GM12864 (cell line): ENCODE measurements around the gene BAIAP2L1.
A peak's percentile ranks its signal among the peaks of the same experiment; 100 is the strongest.

Experiments
- DNase-seq: peaks from one replicate; pipeline ENCODE4 v3.0.0-alpha.2; 2011; ENCODE audit warnings: low read depth
- H3K4me3 ChIP-seq: 2 replicates; pipeline ENCODE4 v1.5.1; 2011; ENCODE audit warnings: mild to moderate bottlenecking, low read depth, low read length, control low read depth
- TF ChIP-seq, protein P1 (sequence below): IDR thresholded peaks from 2 replicates; pipeline ENCODE4 v1.5.1; 2011; ENCODE audit warnings: low read depth, mild to moderate bottlenecking, moderate library complexity, low read length, control low read depth, inconsistent platforms; ENCODE audit errors: missing control alignments

BAIAP2L1 gene

DNA sequence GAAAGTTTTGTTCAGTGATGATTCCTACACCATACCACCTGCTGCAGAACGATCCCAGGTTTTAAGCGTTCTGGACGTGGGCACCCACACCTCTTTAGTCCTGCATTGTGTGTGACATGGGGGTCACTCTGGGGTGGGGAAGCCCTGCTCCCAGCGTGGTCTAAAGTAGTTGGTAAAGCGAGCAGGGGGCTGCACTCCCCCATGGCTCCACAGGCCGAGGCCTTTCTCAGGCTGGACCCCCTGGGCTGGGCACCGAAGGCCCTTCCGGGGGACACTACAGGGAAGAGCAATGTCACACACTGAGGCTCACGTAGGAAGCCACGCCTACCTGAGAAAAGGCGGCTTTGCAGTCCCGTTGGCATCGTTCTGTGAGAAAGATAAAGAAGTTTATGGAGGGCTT is 107.1 kb downstream of the BAIAP2L1 start:
- no peak for DNase-seq
- TF ChIP-seq, protein P1, sequence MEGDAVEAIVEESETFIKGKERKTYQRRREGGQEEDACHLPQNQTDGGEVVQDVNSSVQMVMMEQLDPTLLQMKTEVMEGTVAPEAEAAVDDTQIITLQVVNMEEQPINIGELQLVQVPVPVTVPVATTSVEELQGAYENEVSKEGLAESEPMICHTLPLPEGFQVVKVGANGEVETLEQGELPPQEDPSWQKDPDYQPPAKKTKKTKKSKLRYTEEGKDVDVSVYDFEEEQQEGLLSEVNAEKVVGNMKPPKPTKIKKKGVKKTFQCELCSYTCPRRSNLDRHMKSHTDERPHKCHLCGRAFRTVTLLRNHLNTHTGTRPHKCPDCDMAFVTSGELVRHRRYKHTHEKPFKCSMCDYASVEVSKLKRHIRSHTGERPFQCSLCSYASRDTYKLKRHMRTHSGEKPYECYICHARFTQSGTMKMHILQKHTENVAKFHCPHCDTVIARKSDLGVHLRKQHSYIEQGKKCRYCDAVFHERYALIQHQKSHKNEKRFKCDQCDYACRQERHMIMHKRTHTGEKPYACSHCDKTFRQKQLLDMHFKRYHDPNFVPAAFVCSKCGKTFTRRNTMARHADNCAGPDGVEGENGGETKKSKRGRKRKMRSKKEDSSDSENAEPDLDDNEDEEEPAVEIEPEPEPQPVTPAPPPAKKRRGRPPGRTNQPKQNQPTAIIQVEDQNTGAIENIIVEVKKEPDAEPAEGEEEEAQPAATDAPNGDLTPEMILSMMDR: no peak
- no peak overlapping the region for H3K4me3 ChIP-seq

DNA sequence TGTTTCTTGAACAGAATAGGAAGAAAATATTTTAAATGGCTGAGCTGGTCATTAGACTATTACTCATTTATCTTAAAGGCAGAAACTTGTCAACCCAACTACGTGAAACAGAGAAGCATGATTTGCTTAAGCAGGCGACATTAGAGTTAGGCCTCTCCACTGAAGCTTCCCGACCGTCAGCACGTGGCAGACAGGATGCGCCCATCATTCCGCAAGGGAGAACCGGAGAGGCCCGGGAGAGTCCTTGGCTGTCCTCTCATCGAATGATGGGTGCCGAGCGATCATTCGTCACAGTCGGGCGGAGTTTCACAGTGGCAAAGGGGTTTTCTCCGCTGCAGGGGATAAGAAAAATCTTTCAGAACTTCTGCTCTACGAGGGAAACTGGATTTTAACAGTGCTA is 107.6 kb downstream of the BAIAP2L1 start:
- no peak overlapping the region for H3K4me3 ChIP-seq
- TF ChIP-seq, protein P1: no peak
- no peak for DNase-seq

DNA sequence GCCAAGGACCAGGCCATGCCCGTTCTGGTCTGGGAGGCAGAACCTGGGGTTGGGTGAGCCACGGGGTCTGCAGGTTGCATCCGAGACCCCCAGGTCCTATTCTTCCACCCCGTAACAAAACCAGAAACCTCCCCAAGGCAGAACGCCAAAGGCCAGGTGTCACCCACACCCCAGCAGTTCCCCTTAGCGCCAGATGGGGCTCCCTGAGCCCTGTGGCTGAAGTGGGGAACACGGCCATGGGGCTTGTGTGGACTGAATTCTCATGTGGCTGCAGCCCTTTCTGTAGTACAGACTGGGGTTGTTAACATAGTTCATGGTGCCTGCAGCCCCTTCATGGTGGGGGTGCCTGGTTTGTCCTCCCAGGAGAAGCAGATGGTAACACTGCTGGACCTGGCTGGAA is 109.2 kb downstream of the BAIAP2L1 start:
- TF ChIP-seq, protein P1: peak; percentile 52
- H3K4me3 ChIP-seq: no peak overlapping the region
- no peak for DNase-seq

DNA sequence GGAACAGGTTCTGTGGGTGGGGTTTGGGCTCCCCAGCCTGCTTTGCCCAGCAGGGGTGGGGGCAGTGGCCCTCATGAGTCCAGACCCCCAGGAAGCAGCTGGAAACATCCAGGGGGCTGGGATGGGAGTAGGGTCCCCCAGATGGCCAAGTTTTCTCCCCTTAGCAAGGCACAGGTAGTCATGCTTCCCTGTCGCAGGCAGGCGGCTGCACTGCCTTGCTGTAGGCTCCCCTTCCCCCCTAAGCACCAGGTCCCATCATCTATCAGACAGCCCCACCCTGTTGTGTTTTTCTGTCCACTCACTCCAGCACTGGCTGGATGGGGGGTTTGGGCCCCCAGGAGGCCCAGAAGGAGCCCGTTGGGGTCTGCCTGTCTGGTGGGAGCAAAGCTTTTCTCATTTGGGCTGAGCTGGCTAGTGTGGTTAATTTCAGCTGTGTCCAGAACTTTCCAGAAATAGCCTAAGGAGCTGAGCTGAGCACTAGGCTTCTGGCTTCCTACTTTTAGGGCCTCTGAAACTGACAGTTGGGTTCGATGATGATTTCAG is 111.5 kb downstream of the BAIAP2L1 start:
- TF ChIP-seq, protein P1: no peak
- DNase-seq: no peak
- no peak overlapping the region for H3K4me3 ChIP-seq

DNA sequence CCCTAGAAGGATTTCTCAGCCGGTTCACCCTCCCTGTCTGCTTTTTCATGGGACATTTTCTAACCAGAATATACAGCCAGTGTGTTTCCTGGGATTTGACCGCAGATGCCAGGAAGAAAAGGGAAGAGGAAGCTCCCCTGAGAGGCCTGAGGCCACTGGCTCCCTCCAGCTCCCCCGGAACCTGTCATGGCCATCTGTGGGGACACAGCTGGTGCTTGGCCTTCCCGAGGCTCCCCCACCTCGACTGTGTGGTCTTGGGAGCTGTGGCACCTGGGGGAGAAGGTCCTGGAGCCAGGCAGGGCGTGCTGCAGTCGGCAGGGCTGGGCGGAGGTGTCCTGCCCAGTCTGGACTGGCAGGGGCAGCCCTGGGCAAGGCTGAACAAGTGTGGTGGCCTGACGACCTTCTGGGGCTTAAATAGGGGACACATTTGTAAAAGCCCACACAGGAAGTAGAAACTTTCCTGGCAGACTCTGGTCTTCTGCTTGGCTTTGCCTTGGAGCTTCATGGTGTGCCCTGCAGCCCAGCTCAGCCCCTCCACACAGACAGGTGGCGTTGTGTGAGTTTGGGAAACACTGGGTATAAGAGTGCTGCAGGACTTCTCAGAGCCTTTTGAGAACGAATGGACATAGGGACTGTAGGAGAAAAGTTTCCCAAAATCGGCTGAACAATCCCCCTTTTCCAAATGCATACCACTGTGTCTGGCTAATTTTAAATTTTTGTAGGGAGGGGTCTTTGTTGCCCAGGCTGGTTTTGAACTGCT is 112.6 kb downstream of the BAIAP2L1 start:
- TF ChIP-seq, protein P1: no peak

DNA sequence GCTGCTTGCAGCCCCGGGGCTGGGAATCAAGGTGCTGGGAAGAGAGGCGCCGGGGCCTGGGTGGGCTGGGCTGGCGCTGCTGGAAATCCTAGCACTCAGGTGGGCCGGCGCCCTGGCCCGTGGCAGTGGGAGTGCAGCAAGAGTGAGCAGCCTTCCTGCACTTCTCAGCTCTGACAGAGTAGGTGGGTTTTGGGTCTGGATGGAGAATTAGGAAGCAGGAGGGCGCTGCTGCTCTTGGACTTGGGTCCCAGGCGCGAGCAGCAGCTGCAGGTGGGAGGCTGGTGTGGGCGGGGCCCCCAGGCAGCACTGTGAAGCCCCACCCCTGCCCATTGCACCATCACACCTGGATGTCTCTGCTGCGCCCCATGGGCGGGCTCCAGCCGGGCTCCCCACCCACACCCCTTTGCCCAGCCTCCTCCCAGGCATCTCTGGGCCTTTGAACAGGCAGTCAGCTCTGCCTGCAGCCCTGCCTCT is 113.4 kb downstream of the BAIAP2L1 start:
- no peak for DNase-seq
- H3K4me3 ChIP-seq: no peak overlapping the region
- TF ChIP-seq, protein P1: no peak

More for the DNA sequence above, 112.6 kb downstream of the BAIAP2L1 start:
- H3K4me3 ChIP-seq: no peak overlapping the region
- no peak for DNase-seq
